NK-92 (cell line): ENCODE measurements around the gene PSME1.
A peak's percentile ranks its signal among the peaks of the same experiment; 100 is the strongest.
"Not testable (repeated sequence)": the region's sequence is repeated elsewhere in the genome, so short reads cannot be mapped to it uniquely, and the experiment has no call there.

Source experiments
- DNase-seq: peaks from one replicate; lab custom pipeline; 2025; ENCODE audit not compliant: unreplicated experiment; lab: John Stamatoyannopoulos, UW

The PSME1 gene

GRCh38 chr14:24103451-24103850 lies 32.5 kb upstream of the PSME1 start:
- no peak for DNase-seq

GRCh38 chr14:24105609-24106239 lies 30.3 kb upstream of the PSME1 start:
- not testable (repeated sequence) for DNase-seq

- DNase-seq, result no peak
These were observed 29.2 kb upstream of the PSME1 start for GRCh38 chr14:24106672-24107271.

GRCh38 chr14:24108336-24108874 lies 27.6 kb upstream of the PSME1 start:
- no peak for DNase-seq

- DNase-seq, result no peak
These were observed 25.9 kb upstream of the PSME1 start for GRCh38 chr14:24110060-24110459.

GRCh38 chr14:24110523-24110922 lies 25.5 kb upstream of the PSME1 start:
- no peak for DNase-seq

- no peak for DNase-seq
These were observed 22.6 kb upstream of the PSME1 start for GRCh38 chr14:24113379-24113800.

- DNase-seq, result no peak
These were observed 22.0 kb upstream of the PSME1 start for GRCh38 chr14:24113801-24114531.

- peak; percentile 95 for DNase-seq
These were observed 21.2 kb upstream of the PSME1 start, which contains the start of the genes DCAF11 and NRL for GRCh38 chr14:24114532-24115421. Gene DCAF11, plus strand, starts transcription at chr14:24114777. Its CDS starts 818 bp downstream, at chr14:24115595. Gene NRL, minus strand, starts transcription at chr14:24114949. Its CDS starts 32,101 bp downstream, at chr14:24082848.

GRCh38 chr14:24115422-24116127 lies 20.4 kb upstream of the PSME1 start:
- DNase-seq, result no peak

- DNase-seq, result no peak
These were observed 19.7 kb upstream of the PSME1 start for GRCh38 chr14:24116128-24116814.

- no peak for DNase-seq
These were observed 18.8 kb upstream of the PSME1 start for GRCh38 chr14:24117179-24117578.

GRCh38 chr14:24119691-24120090 lies 16.3 kb upstream of the PSME1 start:
- no peak for DNase-seq

- DNase-seq, result no peak
These were observed 14.8 kb upstream of the PSME1 start for GRCh38 chr14:24121210-24121609.

GRCh38 chr14:24122416-24122815 lies 13.6 kb upstream of the PSME1 start:
- no peak for DNase-seq

- DNase-seq, result no peak
These were observed 13.1 kb upstream of the PSME1 start for GRCh38 chr14:24122898-24123297.

- no peak for DNase-seq
These were observed 12.3 kb upstream of the PSME1 start for GRCh38 chr14:24123424-24124417.

- DNase-seq, result no peak
These were observed 9.1 kb upstream of the PSME1 start for GRCh38 chr14:24126939-24127338.
